Measurements from ENCODE around the gene VAV2.

- TF ChIP-seq CTCF (IDR thresholded peaks at IDR 0.05; ENCODE audit: insufficient read depth, low read length, poor library complexity, severe bottlenecking) (no peak), EZH2phosphoT487 (conservative IDR thresholded peaks at IDR 0.05; ENCODE audit: low read length) (no peak)
Measured at GRCh38 chr9:133812077-133812868, 179.9 kb downstream of the VAV2 start.
